Measurements from ENCODE around the gene MCF2L.
A peak's percentile ranks its signal among the peaks of the same experiment; 100 is the strongest.

The MCF2L gene

GRCh38 chr13:112943309-112944125 is 25.5 kb upstream of the MCF2L start:
- DNase-seq (ENCODE audit: low spot score) = no peak

DNA sequence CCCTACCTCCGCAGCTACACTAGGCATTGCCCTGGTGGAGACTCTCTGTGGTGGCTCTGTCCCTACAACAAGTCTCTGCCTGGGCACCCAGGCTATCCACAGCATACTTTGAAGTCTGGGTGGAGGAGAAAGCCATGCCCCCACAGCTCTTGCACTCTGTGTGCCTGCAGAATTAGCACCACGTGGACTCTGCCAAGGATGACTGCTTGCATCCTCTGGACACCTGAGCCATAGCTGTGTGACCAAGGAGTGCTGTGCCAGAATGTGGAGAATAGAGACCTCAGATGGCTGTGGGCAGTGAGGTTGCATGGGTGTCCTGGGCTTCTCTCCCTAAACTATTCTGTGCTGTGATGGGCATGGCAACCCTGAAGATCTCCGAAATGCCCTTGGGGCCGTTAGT is 21.2 kb upstream of the MCF2L start:
- no peak for DNase-seq (ENCODE audit: low spot score)

DNA sequence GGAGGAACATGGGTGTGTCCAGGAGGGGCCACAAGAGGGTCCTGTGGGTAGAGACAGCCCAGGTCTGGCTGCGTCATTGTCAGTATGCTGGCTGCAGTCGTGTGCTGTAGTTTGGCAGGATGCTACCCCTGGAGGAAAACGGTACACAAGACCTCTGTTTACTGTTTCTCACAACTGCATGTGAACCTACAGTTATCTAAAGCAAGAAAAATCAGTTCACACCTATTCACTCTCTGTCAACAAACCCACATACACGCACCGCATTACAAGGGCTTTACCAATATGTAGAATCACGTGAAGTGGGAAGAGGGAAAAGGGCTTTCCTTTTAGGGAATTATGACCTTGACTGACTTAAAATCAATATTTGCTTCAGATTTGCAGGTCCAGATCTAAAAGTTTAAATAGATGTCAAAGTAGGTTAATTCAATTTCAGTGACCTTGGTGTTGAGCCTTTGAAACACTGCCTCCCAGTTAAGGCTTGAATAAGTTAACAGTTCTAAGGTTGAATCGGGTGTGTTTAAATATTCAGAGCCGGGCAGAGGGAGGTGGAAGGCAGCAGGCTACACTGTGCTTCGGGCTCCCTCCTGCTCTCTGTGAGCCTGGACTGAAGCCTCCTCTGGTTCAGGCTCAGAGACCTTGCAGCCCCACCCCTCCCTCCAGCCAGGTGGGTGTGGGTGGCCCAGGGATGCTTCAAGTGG is 17.2 kb upstream of the MCF2L start:
- DNase-seq (ENCODE audit: low spot score) = no peak

DNA sequence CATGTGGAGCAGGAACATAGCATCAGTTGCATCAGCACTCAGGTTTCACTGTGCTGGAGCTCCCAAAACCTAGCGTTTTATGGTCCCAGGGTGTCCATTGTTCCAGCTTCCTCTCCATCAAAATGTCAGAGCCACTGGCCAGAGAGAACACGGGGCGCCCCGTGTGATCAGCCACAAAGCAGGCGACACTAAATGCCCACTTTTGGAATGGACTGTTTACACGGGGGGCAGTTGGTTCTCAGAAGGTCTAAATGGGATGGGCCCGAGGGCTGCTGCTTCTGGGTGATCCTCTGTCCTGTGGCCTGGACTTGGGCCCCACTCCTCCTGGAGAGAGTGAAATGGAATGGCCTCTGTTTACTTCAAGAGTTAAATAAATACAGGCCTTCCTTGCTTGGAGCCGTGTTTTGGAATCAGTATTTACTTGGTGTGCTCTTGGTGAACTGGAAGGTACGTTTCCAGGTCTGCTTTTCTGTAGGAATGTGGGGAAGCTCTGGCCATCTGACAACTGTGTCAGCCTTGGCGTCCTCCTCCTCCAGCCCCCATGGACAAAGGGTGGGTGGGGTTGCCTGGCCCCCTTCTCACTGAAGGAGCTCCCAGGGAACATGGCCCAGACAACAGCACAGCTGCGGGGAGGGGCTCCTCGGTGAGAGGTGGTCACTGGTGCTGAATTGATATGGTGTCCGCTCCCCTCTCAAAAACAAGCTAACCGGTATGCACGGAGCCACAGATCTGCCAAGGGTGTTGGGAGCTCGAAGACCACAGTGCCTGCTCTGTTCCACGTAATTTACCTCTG is 16.1 kb upstream of the MCF2L start:
- DNase-seq (ENCODE audit: low spot score) = no peak

DNA sequence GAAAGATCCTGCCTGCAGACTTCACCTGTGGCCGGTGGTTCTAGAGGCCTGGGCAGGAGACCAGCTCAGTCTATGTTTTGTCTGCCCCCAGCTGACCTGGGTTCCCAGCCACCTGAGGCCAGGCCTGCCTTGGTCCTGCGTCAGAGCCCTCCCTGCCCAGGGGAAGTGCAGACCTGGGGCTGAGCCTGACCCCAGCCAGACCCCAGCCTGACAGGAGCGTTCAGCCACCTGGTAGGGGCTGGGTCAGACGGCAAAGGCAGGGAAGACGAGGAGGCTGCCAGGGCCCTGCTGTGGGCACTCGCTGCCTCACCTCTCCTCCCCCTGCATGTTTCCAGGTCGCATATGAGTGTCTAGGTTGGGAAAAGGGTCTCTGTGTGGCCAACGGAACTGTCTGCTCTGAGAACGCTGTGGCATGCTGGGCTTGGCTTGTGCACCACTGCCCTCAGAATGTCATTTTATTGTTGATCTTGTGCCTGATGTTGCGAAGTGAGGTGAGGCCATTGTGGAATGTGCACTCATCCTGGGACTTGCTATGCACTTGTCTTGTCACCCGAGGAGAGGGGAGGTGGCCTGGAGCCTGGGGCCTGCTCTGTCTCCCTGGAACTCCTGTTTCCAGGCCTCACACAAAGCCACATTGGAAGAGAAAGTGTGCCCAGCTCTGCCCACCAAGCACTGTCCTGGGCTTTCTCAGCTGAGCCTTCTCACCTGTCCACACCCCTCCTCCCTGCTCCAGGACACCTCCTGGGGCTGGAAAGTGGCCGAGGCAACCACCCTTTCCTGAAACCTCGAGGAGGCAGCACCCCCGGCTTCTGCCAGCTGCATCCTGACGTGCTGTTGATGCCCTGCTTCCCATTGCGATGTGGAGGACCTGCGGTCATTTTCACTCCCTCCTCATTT is 15.2 kb upstream of the MCF2L start:
- no peak for DNase-seq (ENCODE audit: low spot score)

- DNase-seq (ENCODE audit: low spot score) = no peak
Measured at GRCh38 chr13:112954488-112955270, 14.3 kb upstream of the MCF2L start.

GRCh38 chr13:112955271-112955937 is 13.6 kb upstream of the MCF2L start:
- no peak for DNase-seq (ENCODE audit: low spot score)

DNA sequence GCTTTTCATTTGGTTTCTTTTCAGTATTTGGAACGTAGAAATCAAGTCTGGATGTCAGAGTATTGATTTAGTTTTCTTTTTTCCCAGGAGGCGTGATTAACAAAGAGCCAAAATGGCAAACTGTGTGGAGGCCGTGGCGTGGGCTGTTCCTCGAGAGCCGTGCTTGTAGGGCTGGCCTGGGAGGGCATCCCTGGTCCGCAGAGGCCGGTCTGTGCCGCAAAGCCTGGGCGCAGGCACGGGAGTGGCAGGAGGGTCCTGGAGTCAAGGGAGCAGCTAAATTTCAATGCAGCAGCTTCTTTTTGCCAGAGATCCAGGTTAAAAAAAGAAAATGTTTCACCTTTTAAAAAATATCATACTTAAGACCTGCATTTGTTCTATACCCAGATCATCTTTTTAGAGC is 13.1 kb upstream of the MCF2L start:
- DNase-seq (ENCODE audit: low spot score) = no peak

- no peak for DNase-seq (ENCODE audit: low spot score)
Measured at GRCh38 chr13:112956571-112957294, 12.3 kb upstream of the MCF2L start.

GRCh38 chr13:112957295-112957677 is 11.7 kb upstream of the MCF2L start:
- DNase-seq (ENCODE audit: low spot score) = no peak

DNA sequence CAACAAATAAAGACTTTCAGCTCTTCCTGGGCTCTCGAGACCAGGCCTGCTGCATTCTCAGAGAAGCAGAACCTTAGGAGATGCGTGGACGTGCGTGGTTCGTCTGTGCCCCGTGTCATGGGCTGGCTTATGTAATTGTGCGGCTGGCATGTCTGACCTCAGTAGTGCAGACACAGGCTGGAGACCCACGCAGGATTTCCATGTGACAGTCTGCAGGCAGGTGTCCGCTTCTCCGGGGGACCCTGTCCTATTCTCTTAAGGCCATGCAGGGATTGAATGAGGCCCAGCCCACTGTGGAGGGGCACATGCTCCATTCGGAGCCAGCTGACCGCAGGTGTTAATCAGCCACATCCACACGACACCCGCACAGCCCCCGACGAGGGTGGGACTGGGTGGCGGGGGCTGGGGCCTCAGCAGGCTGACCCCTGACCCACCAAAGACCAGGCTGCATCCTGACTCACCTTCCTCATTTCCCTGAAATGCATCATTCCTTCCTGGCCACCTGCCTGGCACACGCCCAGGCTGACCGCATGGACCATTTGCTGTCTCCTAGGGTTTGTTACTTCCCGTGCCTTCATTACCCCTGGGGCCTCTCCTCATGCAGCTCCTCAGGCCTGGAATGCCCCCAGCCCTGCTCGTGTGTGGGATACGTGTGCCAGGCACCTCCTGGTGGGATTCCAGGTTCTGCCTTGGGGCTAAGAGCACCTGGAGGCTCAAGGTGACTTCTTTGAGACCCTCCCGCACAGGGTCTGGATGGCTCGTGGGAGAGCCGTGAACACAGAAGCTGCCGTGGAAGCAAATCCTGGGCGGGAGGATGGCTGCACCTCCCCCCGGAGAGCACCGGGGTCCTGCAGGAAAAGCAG is 10.7 kb upstream of the MCF2L start:
- DNase-seq (ENCODE audit: low spot score) = no peak

DNA sequence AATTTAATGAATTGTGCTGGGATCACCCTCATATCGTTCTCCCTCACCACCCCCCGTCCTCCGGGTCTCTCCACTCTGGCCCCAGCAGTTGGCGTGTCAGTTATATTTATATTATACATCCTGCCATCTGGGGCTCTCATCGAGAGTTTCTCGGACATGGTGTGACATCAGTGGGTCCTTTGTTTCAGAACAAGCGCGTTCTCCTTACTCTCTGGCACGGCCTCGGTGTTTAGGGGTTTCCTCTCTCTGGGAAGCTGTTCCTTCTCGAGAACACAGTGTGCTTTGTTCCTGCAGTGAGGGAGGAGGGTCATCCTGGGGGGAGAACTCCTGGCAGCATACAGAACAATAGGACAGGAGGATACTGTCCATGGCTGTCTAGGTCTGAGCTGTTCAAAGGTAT is 9.8 kb upstream of the MCF2L start:
- peak; percentile 93 for DNase-seq (ENCODE audit: low spot score)

- no peak for DNase-seq (ENCODE audit: low spot score)
Measured at GRCh38 chr13:112959701-112960542, 9.1 kb upstream of the MCF2L start.

- DNase-seq (ENCODE audit: low spot score) = no peak
Measured at GRCh38 chr13:112960706-112961105, 8.3 kb upstream of the MCF2L start.

DNA sequence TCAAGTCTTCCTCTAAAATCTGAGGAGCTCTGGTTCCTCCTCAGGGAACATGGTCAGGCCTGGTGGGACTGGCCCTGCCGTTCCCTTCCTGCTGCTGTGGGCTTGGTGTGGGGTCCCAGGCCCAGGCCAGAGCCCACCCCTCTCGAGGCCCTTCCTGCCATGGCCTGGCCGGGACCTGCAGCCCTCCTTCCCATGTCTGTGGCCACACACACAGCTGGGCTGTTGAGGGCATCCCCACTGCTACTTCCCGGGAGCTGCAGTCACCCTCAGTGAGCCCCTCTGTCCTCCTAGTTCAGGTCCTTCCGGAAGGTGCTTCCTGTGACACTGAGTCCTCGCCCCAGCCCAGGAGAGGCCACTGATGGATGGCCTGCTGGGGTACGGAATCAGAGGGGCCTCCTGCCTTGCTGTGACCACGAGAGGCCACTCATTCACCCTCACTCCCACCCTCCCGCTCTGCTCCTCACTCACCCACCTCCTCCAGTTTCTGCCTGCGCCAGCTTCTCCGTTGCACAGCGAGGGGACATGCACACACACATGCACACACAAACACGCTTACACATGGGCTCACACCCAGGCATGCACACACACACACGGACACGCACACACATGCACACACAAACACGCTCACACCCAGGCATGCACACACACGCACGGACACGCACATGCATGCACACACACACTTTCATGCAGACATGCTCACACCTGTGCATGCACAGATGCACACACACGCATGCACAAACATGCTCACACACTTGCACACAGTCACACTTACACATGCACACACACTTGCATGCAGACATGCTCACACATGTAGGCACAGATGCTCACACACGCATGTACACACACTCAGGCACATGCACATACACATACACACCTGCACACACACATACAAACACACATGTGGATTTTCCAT is 7.3 kb upstream of the MCF2L start:
- no peak for DNase-seq (ENCODE audit: low spot score)

GRCh38 chr13:112962396-112962795 is 6.6 kb upstream of the MCF2L start:
- no peak for DNase-seq (ENCODE audit: low spot score)
